Transverse colon (tissue), 4 donors: ENCODE results near the gene SSTR5. TPM values are rescaled to one million over a fixed set of nuclear protein-coding genes. Genes with fewer than 3 reads are reported as not detected.

Source experiments
- DNase-seq: peaks from one replicate; pipeline ENCODE4 v3.0.0-alpha.2; 2019
- H3K27ac ChIP-seq, 4 donors: fragments of 200-600 bp; sonication (generic); 2 replicates each; pipeline ENCODE4 v1.5.1; 2016 to 2018; ENCODE audit warnings: inconsistent platforms in 4 of 4
- H3K27me3 ChIP-seq: fragments of 200-600 bp; sonication (generic); 2 replicates; pipeline ENCODE4 v1.5.1; 2017; ENCODE audit warnings: inconsistent platforms
- H3K36me3 ChIP-seq, 4 donors: fragments of 200-600 bp; sonication (generic); 2 replicates each; pipeline ENCODE4 v1.5.1; 2017 to 2019; ENCODE audit warnings: inconsistent platforms in 4 of 4
- H3K4me1 ChIP-seq, 4 donors: fragments of 200-600 bp; sonication (generic); 2 replicates each; pipeline ENCODE4 v1.5.1; 2017 to 2020; ENCODE audit warnings: inconsistent platforms in 4 of 4
- H3K4me3 ChIP-seq, 4 donors: fragments of 200-600 bp; sonication (generic); 1 replicate in 1 of 4; 2 replicates in 3 of 4; pipeline versions ENCODE4 v1.5.1 to v1.6.1; 2017 to 2019; ENCODE audit warnings: inconsistent platforms in 4 of 4
- H3K9me3 ChIP-seq, 2 donors: fragments of 200-600 bp; sonication (generic); 2 replicates each; pipeline ENCODE4 v1.5.1; 2017 to 2019; ENCODE audit warnings: inconsistent platforms in 2 of 2
- EP300 ChIP-seq: sonication (generic); formaldehyde crosslinking; IDR thresholded peaks from one replicate; pipeline ENCODE4 v1.6.1; 2017; ENCODE audit warnings: antibody characterized with exemption, low read depth
- POLR2A ChIP-seq: fragments of 450-650 bp; IDR thresholded peaks from one replicate; pipeline ENCODE4 v1.6.1; 2016; ENCODE audit warnings: antibody characterized with exemption, mild to moderate bottlenecking, moderate library complexity
- POLR2AphosphoS5 ChIP-seq, 3 donors: sonication (generic); formaldehyde crosslinking; IDR thresholded peaks; one replicate each; pipeline ENCODE4 v1.6.1; 2016; ENCODE audit warnings: antibody characterized with exemption in 3 of 3
- WGBS, 2 donors: methylation state at CpG; one replicate each; pipeline ENCODE4 v1.1.5; 2018; ENCODE audit warnings: low coverage in 1 of 2; 5-methylcytosine and 5-hydroxymethylcytosine counted together
- in situ Hi-C, 4 donors: fragments of 200-750 bp; cut with MboI; loops; one replicate each; pipeline versions ENCODE4 v1.15.0 to v1.15.1; 2017; ENCODE audit warnings: low sequenced_read_pairs in 3 of 4, low pct_ligation_motif_present in 1 of 4, low pct_unique_long_range_greater_than_20kb in 1 of 4
- intact Hi-C: fragments of 100-400 bp; cut with DNase I; formaldehyde crosslinking; loops from one replicate; pipeline ENCODE4 v1.15.1; 2023; ENCODE audit warnings: low total_unique reads
- total RNA-seq, 4 donors: library from RNA; depleted of rRNA; stranded (reverse); fragments of >200 nt; gene quantifications; one replicate each; pipeline ENCODE4 v1.1.0, GENCODE V29; 2016
- TF ChIP-seq, protein P1 (sequence below), 5 experiments: fragments of 200-600 bp in 3 of 5; fragments of 450-650 bp in 2 of 5; sonication (generic) in 3 of 5; IDR thresholded peaks; 1 replicate in 2 of 5; 2 replicates in 3 of 5; pipeline ENCODE4 v1.5.1; 2016 to 2017; ENCODE audit warnings: antibody characterized with exemption in 5 of 5, inconsistent platforms in 3 of 5, mild to moderate bottlenecking in 2 of 5, moderate library complexity in 1 of 5

SSTR5 gene
- total RNA-seq, 4 donors from 2014 or later = not detected

DNA sequence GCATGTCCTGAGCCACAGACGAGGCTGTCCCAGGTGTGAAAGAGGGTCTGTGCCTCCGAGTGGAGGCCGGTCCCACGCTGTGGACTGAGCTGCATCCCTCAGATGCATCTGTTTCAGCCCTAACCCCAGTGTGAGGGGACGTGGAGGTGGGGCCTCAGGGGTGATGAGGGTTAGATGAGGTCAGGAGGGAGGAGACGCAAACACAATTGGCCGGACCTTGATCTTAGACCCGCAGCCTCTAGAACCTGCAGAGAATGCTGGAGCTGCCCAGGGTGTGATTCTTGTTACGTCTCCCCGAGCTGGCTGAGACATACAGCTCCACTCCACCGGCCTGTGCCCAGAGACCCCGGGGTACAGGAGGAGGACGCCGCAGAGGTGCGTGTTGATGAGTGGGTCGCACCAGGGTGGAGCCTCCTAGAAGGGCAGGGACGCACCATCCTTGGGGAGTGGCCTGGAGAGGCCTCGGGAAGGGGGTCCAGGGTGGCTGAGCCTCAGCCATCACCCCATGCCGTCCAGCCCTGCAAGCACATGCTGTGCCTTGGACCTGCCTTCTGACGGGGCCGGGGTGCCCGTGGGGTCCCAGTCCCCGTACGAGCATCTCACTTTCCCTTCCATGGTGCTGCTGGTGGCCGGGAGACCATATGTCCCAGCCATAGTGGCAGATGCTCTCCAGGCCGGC lies 40.1 kb downstream of the SSTR5 start:
- no peak overlapping the region for H3K27ac ChIP-seq
- TF ChIP-seq POLR2AphosphoS5 (IDR thresholded peaks at IDR 0.05) = no peak
- TF ChIP-seq POLR2A = no peak
- no peaks in the 10 kb centered on the region for H3K36me3 ChIP-seq
- DNase-seq = no peak
- intact Hi-C loops (no loop called here), in situ Hi-C loops (no loop called here)
- no peaks in the 10 kb centered on the region for H3K9me3 ChIP-seq
- H3K4me3 ChIP-seq = no peak overlapping the region
- H3K27me3 ChIP-seq = peaks cover 46% of the 10 kb centered on the region
- WGBS, 2 donors = 59% methylated on average over 25 of the region's 26 CpGs; no CpG with 5 or more reads in 1 of the 2 donors
- peaks cover 0 to 4% (median 2%) of the 10 kb centered on the region in 4 donors for H3K4me1 ChIP-seq

DNA sequence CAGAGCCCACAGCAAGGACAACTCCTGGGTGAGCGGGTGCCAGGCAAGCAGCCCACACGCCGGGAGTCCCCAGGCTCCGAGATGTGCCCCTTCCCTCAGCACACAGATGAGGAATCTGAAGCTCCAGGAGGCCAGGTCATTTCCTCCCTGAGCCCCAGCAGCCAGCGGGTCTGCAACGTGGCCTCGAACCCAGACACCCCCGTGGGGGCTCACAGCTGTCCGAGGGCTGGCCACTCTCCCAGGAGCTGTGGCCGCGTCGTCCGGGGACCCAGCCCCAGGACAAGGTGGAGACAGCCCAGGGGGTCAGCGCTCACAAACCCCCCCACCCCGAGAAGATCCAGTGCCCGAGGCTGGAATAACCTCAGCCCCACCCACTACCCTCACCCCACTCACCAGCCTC lies 40.9 kb downstream of the SSTR5 start:
- H3K27ac ChIP-seq = no peak overlapping the region
- peaks cover 0 to 4% (median 2%) of the 10 kb centered on the region in 4 donors for H3K4me1 ChIP-seq
- in situ Hi-C loops = no loop called here
- intact Hi-C loops = no loop called here
- no peaks in the 10 kb centered on the region for H3K9me3 ChIP-seq
- H3K27me3 ChIP-seq = peaks cover 44% of the 10 kb centered on the region
- no peak for TF ChIP-seq POLR2AphosphoS5 (IDR thresholded peaks at IDR 0.05)
- TF ChIP-seq, protein P1, sequence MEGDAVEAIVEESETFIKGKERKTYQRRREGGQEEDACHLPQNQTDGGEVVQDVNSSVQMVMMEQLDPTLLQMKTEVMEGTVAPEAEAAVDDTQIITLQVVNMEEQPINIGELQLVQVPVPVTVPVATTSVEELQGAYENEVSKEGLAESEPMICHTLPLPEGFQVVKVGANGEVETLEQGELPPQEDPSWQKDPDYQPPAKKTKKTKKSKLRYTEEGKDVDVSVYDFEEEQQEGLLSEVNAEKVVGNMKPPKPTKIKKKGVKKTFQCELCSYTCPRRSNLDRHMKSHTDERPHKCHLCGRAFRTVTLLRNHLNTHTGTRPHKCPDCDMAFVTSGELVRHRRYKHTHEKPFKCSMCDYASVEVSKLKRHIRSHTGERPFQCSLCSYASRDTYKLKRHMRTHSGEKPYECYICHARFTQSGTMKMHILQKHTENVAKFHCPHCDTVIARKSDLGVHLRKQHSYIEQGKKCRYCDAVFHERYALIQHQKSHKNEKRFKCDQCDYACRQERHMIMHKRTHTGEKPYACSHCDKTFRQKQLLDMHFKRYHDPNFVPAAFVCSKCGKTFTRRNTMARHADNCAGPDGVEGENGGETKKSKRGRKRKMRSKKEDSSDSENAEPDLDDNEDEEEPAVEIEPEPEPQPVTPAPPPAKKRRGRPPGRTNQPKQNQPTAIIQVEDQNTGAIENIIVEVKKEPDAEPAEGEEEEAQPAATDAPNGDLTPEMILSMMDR (IDR thresholded peaks at IDR 0.05) = no peak
- H3K36me3 ChIP-seq = no peaks in the 10 kb centered on the region
- no peak overlapping the region for H3K4me3 ChIP-seq
- DNase-seq = no peak
- WGBS, 2 donors = 67% methylated on average over 15 of the region's 16 CpGs; no CpG with 5 or more reads in 1 of the 2 donors

DNA sequence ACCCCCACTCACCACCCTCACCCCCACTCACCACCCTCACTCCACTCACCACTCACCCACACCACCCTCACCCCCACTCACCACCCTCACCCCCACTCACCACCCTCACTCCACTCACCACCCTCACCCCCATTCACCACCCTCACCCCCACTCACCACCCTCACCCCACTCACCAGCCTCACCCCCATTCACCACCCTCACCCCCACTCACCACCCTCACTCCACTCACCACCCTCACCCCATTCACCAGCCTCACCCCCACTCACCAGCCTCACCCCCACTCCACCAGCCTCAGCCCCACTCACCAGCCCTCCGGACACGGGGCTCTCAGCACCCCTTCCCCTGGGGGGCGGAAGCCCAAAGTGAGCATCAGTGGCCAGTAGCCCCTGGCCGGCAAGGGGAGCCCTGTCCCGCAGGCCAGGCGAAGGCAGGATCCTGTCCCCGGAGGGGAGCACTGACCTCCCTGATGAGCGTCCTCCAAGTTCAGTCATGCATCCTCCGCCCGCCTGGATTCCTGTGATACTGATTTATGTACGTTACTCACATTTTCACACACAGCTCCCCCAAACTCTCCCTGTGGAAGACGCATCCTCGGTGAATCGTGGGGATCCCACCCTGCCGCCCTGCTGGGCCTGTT lies 41.5 kb downstream of the SSTR5 start:
- intact Hi-C loops (no loop called here), in situ Hi-C loops (no loop called here)
- TF ChIP-seq EP300 = no peak
- TF ChIP-seq, protein P1 (IDR thresholded peaks at IDR 0.05) = no peak
- no peak for TF ChIP-seq POLR2AphosphoS5 (IDR thresholded peaks at IDR 0.05)
- TF ChIP-seq POLR2A = no peak
- H3K9me3 ChIP-seq = no peaks in the 10 kb centered on the region
- H3K27me3 ChIP-seq = peaks cover 39% of the 10 kb centered on the region
- WGBS, 2 donors = 83% methylated on average over 15 of the region's 15 CpGs; no CpG with 5 or more reads in 1 of the 2 donors
- no peak overlapping the region for H3K27ac ChIP-seq
- no peaks in the 10 kb centered on the region for H3K36me3 ChIP-seq
- peaks cover 0 to 3% (median under 1%) of the 10 kb centered on the region in 4 donors for H3K4me1 ChIP-seq
- no peak overlapping the region for H3K4me3 ChIP-seq
- no peak for DNase-seq

DNA sequence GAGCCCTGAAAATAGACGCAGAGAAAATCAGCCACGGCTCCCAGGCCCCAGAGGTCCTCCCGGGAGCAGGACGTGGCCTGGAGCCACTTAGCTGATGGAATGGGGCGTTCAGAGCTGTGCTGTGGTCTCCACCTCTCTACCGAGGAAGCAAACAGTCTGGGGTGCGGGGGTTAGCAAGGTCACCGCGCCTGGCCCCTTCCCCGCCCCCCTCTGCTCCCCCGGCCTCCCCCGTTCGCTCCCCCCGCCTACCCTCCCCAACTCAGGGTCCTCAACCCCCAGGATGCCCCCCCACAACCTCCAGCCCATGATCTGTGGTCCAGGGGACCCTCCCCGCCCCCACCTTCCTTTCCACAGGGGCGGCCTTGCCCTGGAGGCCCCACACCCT lies 44.1 kb downstream of the SSTR5 start:
- no peaks in the 10 kb centered on the region for H3K9me3 ChIP-seq
- H3K27ac ChIP-seq = no peak overlapping the region
- intact Hi-C loops (no loop called here), in situ Hi-C loops (no loop called here)
- no peaks in the 10 kb centered on the region for H3K36me3 ChIP-seq
- H3K27me3 ChIP-seq = peaks cover 27% of the 10 kb centered on the region
- no peaks in the 10 kb centered on the region for H3K4me1 ChIP-seq
- 52% methylated on average over 14 of the region's 16 CpGs; no CpG with 5 or more reads in 1 of the 2 donors for WGBS, 2 donors
- TF ChIP-seq POLR2AphosphoS5 (IDR thresholded peaks at IDR 0.05) (no peak), POLR2A (no peak), EP300 (no peak)
- TF ChIP-seq, protein P1 (IDR thresholded peaks at IDR 0.05) = no peak
- no peak for DNase-seq
- no peak overlapping the region for H3K4me3 ChIP-seq
